HepG2 (cell line): ENCODE data around the gene EXOC6B.

ENCODE experiments used
- CBFB ChIP-seq: sonication (generic); formaldehyde crosslinking; IDR thresholded peaks from 2 replicates; pipeline ENCODE4 v1.4.0; 2020; ENCODE audit warnings: missing genetic modification reagents
- CBX1 ChIP-seq: IDR thresholded peaks from one replicate; pipeline ENCODE4 v1.6.1; 2016; ENCODE audit warnings: antibody characterized with exemption, low read depth
- CC2D1A ChIP-seq: sonication (generic); formaldehyde crosslinking; IDR thresholded peaks from 2 replicates; pipeline ENCODE4 v1.8.1; 2023; ENCODE audit warnings: mild to moderate bottlenecking, missing genetic modification reagents
- EHMT2 ChIP-seq: fragments of 200-600 bp; sonication (generic); IDR thresholded peaks from 2 replicates; pipeline ENCODE4 v1.7.0; 2017; ENCODE audit warnings: antibody characterized with exemption, low read depth, low read length, borderline replicate concordance
- EZH2 ChIP-seq: conservative IDR thresholded peaks from 2 replicates; pipeline ENCODE4 v1.6.1; 2012; ENCODE audit warnings: mild to moderate bottlenecking, low read depth, low read length, moderate library complexity
- FOSL2 ChIP-seq: sonication (generic); formaldehyde crosslinking; IDR thresholded peaks from 2 replicates; pipeline ENCODE4 v1.4.0; 2020; ENCODE audit warnings: missing genetic modification reagents
- HHEX ChIP-seq: IDR thresholded peaks from 2 replicates; pipeline ENCODE4 v1.6.1; 2016; ENCODE audit warnings: control low read depth
- HNRNPLL ChIP-seq: fragments of 200-400 bp; formaldehyde crosslinking; IDR thresholded peaks from 2 replicates; pipeline ENCODE4 v1.6.1; 2017; ENCODE audit warnings: mild to moderate bottlenecking, low read depth, low read length; ENCODE audit not compliant: poor library complexity, severe bottlenecking
- MYC ChIP-seq: sonication (generic); formaldehyde crosslinking; IDR thresholded peaks from 2 replicates; pipeline ENCODE4 v1.9.0; 2021; ENCODE audit warnings: missing genetic modification reagents, borderline replicate concordance
- ZMAT3 ChIP-seq: sonication (generic); formaldehyde crosslinking; conservative IDR thresholded peaks from 2 replicates; pipeline ENCODE4 v1.7.0; 2021; ENCODE audit warnings: missing genetic modification reagents
- ZNF382 ChIP-seq: sonication (generic); formaldehyde crosslinking; IDR thresholded peaks from 2 replicates; pipeline ENCODE4 v1.5.0; 2020; ENCODE audit warnings: missing genetic modification reagents, mild to moderate bottlenecking, borderline replicate concordance
- TF ChIP-seq, protein P1 (sequence below): sonication (generic); formaldehyde crosslinking; IDR thresholded peaks from 2 replicates; pipeline ENCODE4 v1.5.0; 2020; ENCODE audit warnings: mild to moderate bottlenecking, missing genetic modification reagents, moderate library complexity
- TF ChIP-seq, protein P2 (sequence below): sonication (generic); formaldehyde crosslinking; IDR thresholded peaks from 2 replicates; pipeline ENCODE4 v1.4.0; 2020; ENCODE audit warnings: mild to moderate bottlenecking, missing genetic modification reagents
- TF ChIP-seq, protein P3 (sequence below): sonication (generic); formaldehyde crosslinking; IDR thresholded peaks from 2 replicates; pipeline ENCODE4 v1.8.0; 2022; ENCODE audit warnings: missing genetic modification reagents, mild to moderate bottlenecking, borderline replicate concordance

GRCh38 chr2:72438364-72438763 is 387.5 kb downstream of the EXOC6B start:
- TF ChIP-seq MYC (CRISPR knock-in tag) (no peak), FOSL2 (no peak), EZH2 (no peak), HHEX (CRISPR knock-in tag) (no peak), HNRNPLL (no peak), ZMAT3 (CRISPR knock-in tag) (no peak), CC2D1A (no peak), CBFB (CRISPR knock-in tag) (no peak), ZNF382 (CRISPR knock-in tag) (no peak), EHMT2 (no peak), CBX1 (no peak)
- TF ChIP-seq, protein P1, sequence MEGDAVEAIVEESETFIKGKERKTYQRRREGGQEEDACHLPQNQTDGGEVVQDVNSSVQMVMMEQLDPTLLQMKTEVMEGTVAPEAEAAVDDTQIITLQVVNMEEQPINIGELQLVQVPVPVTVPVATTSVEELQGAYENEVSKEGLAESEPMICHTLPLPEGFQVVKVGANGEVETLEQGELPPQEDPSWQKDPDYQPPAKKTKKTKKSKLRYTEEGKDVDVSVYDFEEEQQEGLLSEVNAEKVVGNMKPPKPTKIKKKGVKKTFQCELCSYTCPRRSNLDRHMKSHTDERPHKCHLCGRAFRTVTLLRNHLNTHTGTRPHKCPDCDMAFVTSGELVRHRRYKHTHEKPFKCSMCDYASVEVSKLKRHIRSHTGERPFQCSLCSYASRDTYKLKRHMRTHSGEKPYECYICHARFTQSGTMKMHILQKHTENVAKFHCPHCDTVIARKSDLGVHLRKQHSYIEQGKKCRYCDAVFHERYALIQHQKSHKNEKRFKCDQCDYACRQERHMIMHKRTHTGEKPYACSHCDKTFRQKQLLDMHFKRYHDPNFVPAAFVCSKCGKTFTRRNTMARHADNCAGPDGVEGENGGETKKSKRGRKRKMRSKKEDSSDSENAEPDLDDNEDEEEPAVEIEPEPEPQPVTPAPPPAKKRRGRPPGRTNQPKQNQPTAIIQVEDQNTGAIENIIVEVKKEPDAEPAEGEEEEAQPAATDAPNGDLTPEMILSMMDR (CRISPR knock-in tag): no peak
- TF ChIP-seq, protein P2, sequence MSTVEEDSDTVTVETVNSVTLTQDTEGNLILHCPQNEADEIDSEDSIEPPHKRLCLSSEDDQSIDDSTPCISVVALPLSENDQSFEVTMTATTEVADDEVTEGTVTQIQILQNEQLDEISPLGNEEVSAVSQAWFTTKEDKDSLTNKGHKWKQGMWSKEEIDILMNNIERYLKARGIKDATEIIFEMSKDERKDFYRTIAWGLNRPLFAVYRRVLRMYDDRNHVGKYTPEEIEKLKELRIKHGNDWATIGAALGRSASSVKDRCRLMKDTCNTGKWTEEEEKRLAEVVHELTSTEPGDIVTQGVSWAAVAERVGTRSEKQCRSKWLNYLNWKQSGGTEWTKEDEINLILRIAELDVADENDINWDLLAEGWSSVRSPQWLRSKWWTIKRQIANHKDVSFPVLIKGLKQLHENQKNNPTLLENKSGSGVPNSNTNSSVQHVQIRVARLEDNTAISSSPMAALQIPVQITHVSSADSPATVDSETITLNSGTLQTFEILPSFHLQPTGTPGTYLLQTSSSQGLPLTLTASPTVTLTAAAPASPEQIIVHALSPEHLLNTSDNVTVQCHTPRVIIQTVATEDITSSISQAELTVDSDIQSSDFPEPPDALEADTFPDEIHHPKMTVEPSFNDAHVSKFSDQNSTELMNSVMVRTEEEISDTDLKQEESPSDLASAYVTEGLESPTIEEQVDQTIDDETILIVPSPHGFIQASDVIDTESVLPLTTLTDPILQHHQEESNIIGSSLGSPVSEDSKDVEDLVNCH: no peak
- TF ChIP-seq, protein P3, sequence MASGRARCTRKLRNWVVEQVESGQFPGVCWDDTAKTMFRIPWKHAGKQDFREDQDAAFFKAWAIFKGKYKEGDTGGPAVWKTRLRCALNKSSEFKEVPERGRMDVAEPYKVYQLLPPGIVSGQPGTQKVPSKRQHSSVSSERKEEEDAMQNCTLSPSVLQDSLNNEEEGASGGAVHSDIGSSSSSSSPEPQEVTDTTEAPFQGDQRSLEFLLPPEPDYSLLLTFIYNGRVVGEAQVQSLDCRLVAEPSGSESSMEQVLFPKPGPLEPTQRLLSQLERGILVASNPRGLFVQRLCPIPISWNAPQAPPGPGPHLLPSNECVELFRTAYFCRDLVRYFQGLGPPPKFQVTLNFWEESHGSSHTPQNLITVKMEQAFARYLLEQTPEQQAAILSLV (CRISPR knock-in tag): no peak
